HFFc6 (cell line): ENCODE measurements around the gene FBXO21. TPM values are rescaled to one million over a fixed set of nuclear protein-coding genes. Genes with fewer than 3 reads are reported as not detected.

Experiments
- DNase-seq: peaks from one replicate; pipeline ENCODE4 v3.0.0-alpha.2; 2018
- H3K27ac Mint-ChIP-seq: 2 replicates; pipeline ENCODE4 v1.8.0; 2020; ENCODE audit warnings: mild to moderate bottlenecking, mixed read lengths
- H3K27me3 Mint-ChIP-seq: 2 replicates; pipeline ENCODE4 v1.8.0; 2021; ENCODE audit warnings: mild to moderate bottlenecking, moderate library complexity, mixed read lengths; ENCODE audit not compliant: insufficient read depth
- H3K36me3 Mint-ChIP-seq: 2 replicates; pipeline ENCODE4 v1.8.0; 2021; ENCODE audit warnings: low read depth, mixed read lengths
- H3K4me1 Mint-ChIP-seq: 2 replicates; pipeline ENCODE4 v1.8.0; 2020; ENCODE audit warnings: low read depth, mixed read lengths
- H3K4me3 Mint-ChIP-seq: 2 replicates; pipeline ENCODE4 v1.8.0; 2020; ENCODE audit warnings: mild to moderate bottlenecking, moderate library complexity, mixed read lengths
- H3K9me3 Mint-ChIP-seq: 2 replicates; pipeline ENCODE4 v1.8.0; 2020; ENCODE audit warnings: mild to moderate bottlenecking, mixed read lengths
- total RNA-seq, 6 experiments: library from RNA; stranded (reverse); fragmentation: NEBNext Ultra II Directional; extraction: Animal tissue kit (Norgen Biotek cat#: 25700); gene quantifications; 2 replicates in 1 of 6; 3 replicates in 5 of 6; pipeline ENCODE4 v1.2.3, GENCODE V29; 2021
- TF ChIP-seq, protein P1 (sequence below): fragments of 200-600 bp; sonication (generic); IDR thresholded peaks from 2 replicates; pipeline ENCODE4 v1.5.0; 2021; ENCODE audit warnings: antibody characterized with exemption, mild to moderate bottlenecking

The FBXO21 gene
- total RNA-seq, 6 experiments from 2014 or later = 26.2 to 35.3 (median 32.3) TPM

DNA sequence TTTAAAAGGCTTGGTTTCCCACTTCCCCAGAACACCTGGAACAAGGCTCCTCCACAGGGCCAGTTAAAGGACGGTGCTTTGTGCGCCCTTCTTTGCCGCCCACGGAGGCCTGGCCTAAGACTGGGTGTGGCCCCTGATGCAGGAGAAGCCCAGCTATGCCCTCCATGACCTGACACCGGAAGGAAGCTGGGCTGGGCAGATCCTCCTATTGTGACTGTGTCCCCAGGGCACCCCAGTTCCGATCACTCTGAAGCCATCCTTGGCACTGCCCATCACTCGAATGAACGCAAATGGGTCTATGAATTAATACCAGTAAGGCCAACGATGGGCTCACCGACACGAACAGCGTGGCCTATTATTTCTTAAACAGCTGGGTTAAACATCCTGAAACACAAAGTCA is 42.6 kb downstream of the FBXO21 start:
- TF ChIP-seq, protein P1, sequence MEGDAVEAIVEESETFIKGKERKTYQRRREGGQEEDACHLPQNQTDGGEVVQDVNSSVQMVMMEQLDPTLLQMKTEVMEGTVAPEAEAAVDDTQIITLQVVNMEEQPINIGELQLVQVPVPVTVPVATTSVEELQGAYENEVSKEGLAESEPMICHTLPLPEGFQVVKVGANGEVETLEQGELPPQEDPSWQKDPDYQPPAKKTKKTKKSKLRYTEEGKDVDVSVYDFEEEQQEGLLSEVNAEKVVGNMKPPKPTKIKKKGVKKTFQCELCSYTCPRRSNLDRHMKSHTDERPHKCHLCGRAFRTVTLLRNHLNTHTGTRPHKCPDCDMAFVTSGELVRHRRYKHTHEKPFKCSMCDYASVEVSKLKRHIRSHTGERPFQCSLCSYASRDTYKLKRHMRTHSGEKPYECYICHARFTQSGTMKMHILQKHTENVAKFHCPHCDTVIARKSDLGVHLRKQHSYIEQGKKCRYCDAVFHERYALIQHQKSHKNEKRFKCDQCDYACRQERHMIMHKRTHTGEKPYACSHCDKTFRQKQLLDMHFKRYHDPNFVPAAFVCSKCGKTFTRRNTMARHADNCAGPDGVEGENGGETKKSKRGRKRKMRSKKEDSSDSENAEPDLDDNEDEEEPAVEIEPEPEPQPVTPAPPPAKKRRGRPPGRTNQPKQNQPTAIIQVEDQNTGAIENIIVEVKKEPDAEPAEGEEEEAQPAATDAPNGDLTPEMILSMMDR = no peak
- no peak overlapping the region for H3K4me3 Mint-ChIP-seq
- no peaks in the 10 kb centered on the region for H3K27me3 Mint-ChIP-seq
- no peak for DNase-seq
- H3K4me1 Mint-ChIP-seq = peaks cover 5% of the 10 kb centered on the region; the same call in 1 of the 2 replicates
- no peaks in the 10 kb centered on the region for H3K9me3 Mint-ChIP-seq
- H3K27ac Mint-ChIP-seq = no peak overlapping the region
- H3K36me3 Mint-ChIP-seq = peaks cover 17% of the 10 kb centered on the region

DNA sequence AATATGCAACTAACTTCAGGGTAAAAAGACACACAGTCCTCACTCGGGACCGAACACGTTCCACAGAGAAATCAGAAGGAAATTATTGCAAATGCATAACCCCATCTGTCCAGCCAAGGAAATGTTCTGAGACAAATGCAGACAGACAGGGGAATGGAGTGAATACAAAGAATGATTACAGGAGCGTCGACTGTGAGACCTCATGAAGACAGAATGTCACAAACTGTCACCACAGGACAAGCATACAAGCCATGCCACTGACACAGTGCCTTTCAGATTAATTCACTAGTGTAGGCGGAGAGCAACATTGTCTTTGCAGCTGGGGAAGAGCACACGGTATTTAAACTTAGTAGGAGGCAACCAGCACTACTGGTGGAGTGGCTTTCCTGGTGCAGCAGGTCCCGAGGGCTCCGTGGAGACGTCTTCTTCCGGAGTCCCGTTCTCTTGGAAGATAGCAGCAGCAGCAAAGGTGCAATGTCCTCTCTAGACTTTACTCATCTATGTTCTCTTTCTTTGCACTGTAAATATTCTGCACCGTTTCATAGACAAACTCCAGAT is 44.6 kb downstream of the FBXO21 start:
- Mint-ChIP-seq H3K4me1 (no peaks in the 10 kb centered on the region), H3K4me3 (no peak overlapping the region)

DNA sequence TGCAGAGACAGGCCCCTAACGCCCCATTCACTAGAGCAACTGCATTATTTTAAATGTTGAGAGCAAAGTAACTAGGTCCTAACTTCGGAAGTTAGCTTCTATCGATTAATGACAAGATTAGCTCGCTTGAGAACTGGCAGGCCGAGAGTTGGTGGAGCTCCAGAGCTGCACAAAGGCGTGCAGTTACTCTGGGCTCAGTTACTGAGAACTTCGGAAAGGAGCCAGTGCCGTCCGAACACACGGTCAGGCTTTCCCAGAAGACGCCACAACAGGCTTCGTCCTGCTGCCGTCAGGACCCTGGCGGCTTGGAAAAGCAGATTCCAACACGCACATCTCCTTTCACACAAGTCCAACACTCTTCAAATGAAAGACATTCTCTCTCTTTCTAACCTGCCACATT is 45.7 kb downstream of the FBXO21 start:
- Mint-ChIP-seq H3K27ac (no peak overlapping the region), H3K4me1 (no peaks in the 10 kb centered on the region), H3K4me3 (no peak overlapping the region), H3K36me3 (peaks cover 4% of the 10 kb centered on the region; the same call in 1 of the 2 replicates), H3K9me3 (no peaks in the 10 kb centered on the region), H3K27me3 (no peaks in the 10 kb centered on the region)
- no peak for DNase-seq
- TF ChIP-seq, protein P1 = no peak

More for the DNA sequence above, 44.6 kb downstream of the FBXO21 start:
- Mint-ChIP-seq H3K9me3 (no peaks in the 10 kb centered on the region), H3K27me3 (no peaks in the 10 kb centered on the region), H3K27ac (no peak overlapping the region), H3K36me3 (peaks cover 4% of the 10 kb centered on the region; the same call in 1 of the 2 replicates)
- TF ChIP-seq, protein P1 = no peak
- DNase-seq = no peak

DNA sequence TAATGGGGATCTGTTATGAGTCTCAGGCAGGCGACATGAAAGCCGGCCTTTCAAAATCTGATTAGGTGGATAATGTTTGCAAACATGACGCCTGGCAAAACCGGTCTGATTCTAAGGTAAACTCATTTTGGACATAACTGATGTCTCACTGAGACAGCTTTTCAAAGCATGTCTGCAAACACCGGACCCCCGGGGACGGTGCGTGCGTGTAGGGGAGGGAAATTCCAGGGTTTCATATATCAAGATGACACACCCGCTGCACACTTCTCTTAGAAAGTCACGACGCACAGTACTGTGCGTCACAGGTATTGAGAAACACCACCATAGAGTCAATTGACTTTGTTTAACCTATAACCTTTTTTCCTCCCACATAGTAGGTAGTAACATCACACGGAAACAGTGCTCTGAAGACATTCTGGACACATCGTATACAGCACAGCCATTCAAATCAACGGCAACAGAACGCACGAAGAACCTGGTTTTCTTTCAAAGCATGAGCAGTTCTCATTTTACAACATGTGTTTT is 47.2 kb downstream of the FBXO21 start:
- Mint-ChIP-seq H3K4me1 (no peaks in the 10 kb centered on the region), H3K9me3 (no peaks in the 10 kb centered on the region), H3K4me3 (no peak overlapping the region), H3K27ac (no peak overlapping the region), H3K27me3 (no peaks in the 10 kb centered on the region), H3K36me3 (peaks cover 4% of the 10 kb centered on the region; the same call in 1 of the 2 replicates)
- TF ChIP-seq, protein P1 = no peak
- DNase-seq = no peak

DNA sequence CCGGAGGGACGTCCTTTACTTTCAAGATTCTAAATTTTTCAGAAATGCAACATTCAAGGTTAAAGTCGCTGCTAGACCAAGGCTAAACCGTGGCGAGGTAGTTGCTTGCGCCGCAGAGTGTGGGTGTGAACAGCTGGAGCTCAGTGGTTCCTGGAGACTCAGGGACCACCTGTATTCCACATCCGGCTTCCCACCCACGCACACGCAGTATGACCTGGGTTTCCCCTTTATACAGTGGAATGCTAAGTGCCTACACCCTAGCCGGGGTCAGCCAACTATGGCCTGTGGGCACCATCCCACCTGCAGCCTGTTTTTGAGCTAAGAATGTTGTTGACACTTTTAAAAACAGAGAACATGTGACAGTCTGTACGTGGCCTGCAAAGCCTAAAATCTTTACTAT is 48.2 kb downstream of the FBXO21 start:
- H3K4me1 Mint-ChIP-seq = no peaks in the 10 kb centered on the region
- H3K4me3 Mint-ChIP-seq = no peak overlapping the region
- DNase-seq = no peak
- no peaks in the 10 kb centered on the region for H3K9me3 Mint-ChIP-seq
- TF ChIP-seq, protein P1 = no peak
- H3K27ac Mint-ChIP-seq = no peak overlapping the region
- no peaks in the 10 kb centered on the region for H3K27me3 Mint-ChIP-seq
- H3K36me3 Mint-ChIP-seq = peaks cover 4% of the 10 kb centered on the region; the same call in 1 of the 2 replicates
